Measurements from ENCODE around the gene NAPSA. TPM values are rescaled to one million over a fixed set of nuclear protein-coding genes. Genes with fewer than 3 reads are reported as not detected.
A peak's percentile ranks its signal among the peaks of the same experiment; 100 is the strongest.

Gene NAPSA
- total and polyA plus RNA-seq, 9 of the 15 experiments (the other 6 are each of a cell fraction or from before 2014, with no cell fraction given), result 0.25 to 1.9 (median 0.69) TPM

DNA sequence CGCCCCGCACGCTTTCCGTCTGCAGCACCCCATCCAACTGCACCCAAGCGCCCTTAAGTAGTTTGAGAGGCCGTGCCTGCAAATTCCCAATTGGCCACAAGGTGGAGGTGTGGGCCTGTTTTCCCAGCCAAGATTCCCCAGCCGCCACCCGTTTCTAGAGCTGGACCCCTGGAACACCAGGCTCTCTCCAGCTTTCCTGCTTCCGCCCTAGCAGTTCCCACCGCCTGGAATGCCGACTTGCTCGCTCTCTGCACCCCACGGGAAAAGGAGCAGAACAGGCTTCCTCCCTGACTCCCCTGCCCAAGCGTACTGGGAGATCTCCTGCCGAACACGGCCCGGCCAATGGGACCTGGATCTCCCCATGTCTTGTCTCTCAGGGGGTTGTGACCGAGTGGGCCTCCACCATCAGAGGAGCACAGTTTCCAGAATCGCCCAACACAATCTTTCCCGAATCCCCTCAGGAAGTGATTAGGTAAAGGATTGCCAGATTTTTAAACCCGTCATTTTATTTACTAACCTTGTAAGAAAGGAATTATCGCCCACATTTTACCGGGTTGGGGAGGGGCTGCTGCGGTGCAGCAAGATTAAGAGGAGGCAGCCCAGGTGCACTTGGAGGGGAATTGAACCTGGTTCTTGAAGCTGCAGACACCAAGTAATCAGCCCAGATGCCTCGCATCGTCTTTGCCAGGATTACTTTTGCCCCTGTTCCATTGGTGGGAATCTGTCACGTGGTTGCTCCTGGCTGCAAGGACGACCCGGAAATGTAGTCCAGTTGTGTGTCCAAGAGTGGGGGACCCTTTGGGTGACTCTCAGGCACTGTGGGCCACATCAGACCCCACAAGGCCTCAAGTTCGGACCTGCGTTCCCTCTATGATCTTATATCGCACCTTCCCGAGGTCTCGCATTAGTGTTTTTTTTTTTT lies 3.5 kb upstream of the NAPSA start (continued):
- peak; percentile 58 for TF ChIP-seq ZFX (CRISPR knock-in tag; IDR thresholded peaks at IDR 0.05)
- TF ChIP-seq PTTG1 (tag; IDR thresholded peaks at IDR 0.05; ENCODE audit: low read depth), result no peak
- no peak for TF ChIP-seq SREBF1 (IDR thresholded peaks at IDR 0.05; ENCODE audit: borderline replicate concordance, low read depth, low read length)
- no peak for TF ChIP-seq C11orf30 (IDR thresholded peaks at IDR 0.05; ENCODE audit: low read depth)
- TF ChIP-seq ZNF57 (CRISPR knock-in tag; IDR thresholded peaks at IDR 0.05), result no peak
- TF ChIP-seq RBFOX2 (IDR thresholded peaks at IDR 0.05; ENCODE audit: low read depth, low read length), result peak; percentile 52
- no peak for TF ChIP-seq HDAC6 (IDR thresholded peaks at IDR 0.05; ENCODE audit: low read depth, low read length)
- peak; percentile 30 for TF ChIP-seq KDM5B (IDR thresholded peaks at IDR 0.05; ENCODE audit: insufficient replicate concordance, low read depth, low read length)
- TF ChIP-seq SRSF3 (IDR thresholded peaks at IDR 0.05; ENCODE audit: insufficient read depth, low read length), result no peak
- TF ChIP-seq NEUROD1 (IDR thresholded peaks at IDR 0.05; ENCODE audit: borderline replicate concordance, low read depth, low read length, partially characterized antibody), result peak; percentile 56
- no peak for TF ChIP-seq ZNF395 (CRISPR knock-in tag; IDR thresholded peaks at IDR 0.05)
- TF ChIP-seq ZFP30 (CRISPR knock-in tag; IDR thresholded peaks at IDR 0.05; ENCODE audit: borderline replicate concordance), result no peak
- TF ChIP-seq EP400 (IDR thresholded peaks at IDR 0.05), result 0 out of 2 replicates have a peak, but pooled peaks have one; percentile 47
- TF ChIP-seq, protein P1, sequence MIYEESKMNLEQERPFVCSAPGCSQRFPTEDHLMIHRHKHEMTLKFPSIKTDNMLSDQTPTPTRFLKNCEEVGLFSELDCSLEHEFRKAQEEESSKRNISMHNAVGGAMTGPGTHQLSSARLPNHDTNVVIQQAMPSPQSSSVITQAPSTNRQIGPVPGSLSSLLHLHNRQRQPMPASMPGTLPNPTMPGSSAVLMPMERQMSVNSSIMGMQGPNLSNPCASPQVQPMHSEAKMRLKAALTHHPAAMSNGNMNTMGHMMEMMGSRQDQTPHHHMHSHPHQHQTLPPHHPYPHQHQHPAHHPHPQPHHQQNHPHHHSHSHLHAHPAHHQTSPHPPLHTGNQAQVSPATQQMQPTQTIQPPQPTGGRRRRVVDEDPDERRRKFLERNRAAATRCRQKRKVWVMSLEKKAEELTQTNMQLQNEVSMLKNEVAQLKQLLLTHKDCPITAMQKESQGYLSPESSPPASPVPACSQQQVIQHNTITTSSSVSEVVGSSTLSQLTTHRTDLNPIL (CRISPR knock-in tag; IDR thresholded peaks at IDR 0.05), result no peak
- no peak for TF ChIP-seq ZNF217 (CRISPR knock-in tag; IDR thresholded peaks at IDR 0.05)
- no peak for TF ChIP-seq ARID3A (IDR thresholded peaks at IDR 0.05; ENCODE audit: borderline replicate concordance, low read depth, low read length)
- TF ChIP-seq L3MBTL2 (IDR thresholded peaks at IDR 0.05), result peak; percentile 80
- TF ChIP-seq FOXP4 (CRISPR knock-in tag; IDR thresholded peaks at IDR 0.05; ENCODE audit: borderline replicate concordance), result no peak
- peak; percentile 51 for TF ChIP-seq PHF20 (IDR thresholded peaks at IDR 0.05; ENCODE audit: partially characterized antibody)

Data from K562 (cell line).